ENCODE results near the gene PRKCH.

Gene PRKCH

DNA sequence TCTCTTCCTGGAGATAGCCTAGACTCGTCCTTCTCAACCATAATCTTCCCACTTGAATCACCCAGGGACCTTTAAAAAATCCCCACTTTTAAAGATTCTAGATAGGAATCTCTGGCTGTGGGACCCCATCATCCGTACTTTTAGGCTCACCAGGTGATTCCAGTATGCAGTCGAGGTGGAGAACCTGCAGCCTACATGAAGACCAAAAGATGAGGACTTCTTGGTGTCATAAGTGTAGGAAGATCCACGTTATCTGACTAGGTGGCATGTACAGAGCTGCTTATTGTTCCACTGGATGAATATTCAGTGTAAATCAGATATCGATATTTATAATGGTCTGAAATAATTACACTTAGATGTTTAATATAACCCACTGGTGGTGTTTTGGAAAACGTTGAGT lies 2.6 kb downstream of the PRKCH start (continued):
- TF ChIP-seq TSHZ2 (CRISPR knock-in tag; IDR thresholded peaks at IDR 0.05) (no peak), TCF4 (CRISPR knock-in tag; IDR thresholded peaks at IDR 0.05; ENCODE audit: borderline replicate concordance) (no peak), SNAI2 (CRISPR knock-in tag; IDR thresholded peaks at IDR 0.05) (no peak), RARB (CRISPR knock-in tag; IDR thresholded peaks at IDR 0.05) (no peak), TOX (CRISPR knock-in tag; IDR thresholded peaks at IDR 0.05; ENCODE audit: borderline replicate concordance) (no peak), CSDC2 (CRISPR knock-in tag; IDR thresholded peaks at IDR 0.05) (no peak), ZNF565 (CRISPR knock-in tag; conservative IDR thresholded peaks at IDR 0.05; ENCODE audit: low read depth) (no peak), ARNTL (CRISPR knock-in tag; IDR thresholded peaks at IDR 0.05; ENCODE audit: borderline replicate concordance, low read depth) (no peak), BACH2 (CRISPR knock-in tag; IDR thresholded peaks at IDR 0.05; ENCODE audit: borderline replicate concordance) (no peak)

GRCh38 chr14:61325166-61325565 lies 3.8 kb downstream of the PRKCH start:
- ATAC-seq, result no peak
- no peak for TF ChIP-seq ESRRG (CRISPR knock-in tag; IDR thresholded peaks at IDR 0.05)
- no peak for TF ChIP-seq ZNF70 (CRISPR knock-in tag; IDR thresholded peaks at IDR 0.05)
- no peak for TF ChIP-seq ZFP3 (CRISPR knock-in tag; IDR thresholded peaks at IDR 0.05)
- no peak for TF ChIP-seq CSDC2 (CRISPR knock-in tag; IDR thresholded peaks at IDR 0.05)
- TF ChIP-seq ARNTL (CRISPR knock-in tag; IDR thresholded peaks at IDR 0.05; ENCODE audit: borderline replicate concordance, low read depth), result no peak
- TF ChIP-seq OSR1 (CRISPR knock-in tag; IDR thresholded peaks at IDR 0.05), result no peak
- TF ChIP-seq ZNF565 (CRISPR knock-in tag; conservative IDR thresholded peaks at IDR 0.05; ENCODE audit: low read depth), result no peak

- TF ChIP-seq CSDC2 (CRISPR knock-in tag; IDR thresholded peaks at IDR 0.05) (no peak), PPARA (CRISPR knock-in tag; IDR thresholded peaks at IDR 0.05; ENCODE audit: borderline replicate concordance) (no peak), ZFP30 (CRISPR knock-in tag; IDR thresholded peaks at IDR 0.05) (no peak), TSHZ2 (CRISPR knock-in tag; IDR thresholded peaks at IDR 0.05) (no peak), RARB (CRISPR knock-in tag; IDR thresholded peaks at IDR 0.05) (no peak), GLIS3 (CRISPR knock-in tag; IDR thresholded peaks at IDR 0.05) (no peak), ZNF8 (CRISPR knock-in tag; IDR thresholded peaks at IDR 0.05) (no peak)
- ATAC-seq, result no peak
Observed at GRCh38 chr14:61326146-61326545, 4.8 kb downstream of the PRKCH start.

GRCh38 chr14:61326847-61327246 lies 5.5 kb downstream of the PRKCH start:
- TF ChIP-seq ISL1 (CRISPR knock-in tag; IDR thresholded peaks at IDR 0.05), result no peak
- TF ChIP-seq ARNTL (CRISPR knock-in tag; IDR thresholded peaks at IDR 0.05; ENCODE audit: borderline replicate concordance, low read depth), result no peak
- TF ChIP-seq ZFP30 (CRISPR knock-in tag; IDR thresholded peaks at IDR 0.05), result no peak
- TF ChIP-seq ZNF565 (CRISPR knock-in tag; conservative IDR thresholded peaks at IDR 0.05; ENCODE audit: low read depth), result no peak
- TF ChIP-seq ZNF70 (CRISPR knock-in tag; IDR thresholded peaks at IDR 0.05), result no peak
- TF ChIP-seq SNAI2 (CRISPR knock-in tag; IDR thresholded peaks at IDR 0.05), result no peak
- TF ChIP-seq, protein P1, sequence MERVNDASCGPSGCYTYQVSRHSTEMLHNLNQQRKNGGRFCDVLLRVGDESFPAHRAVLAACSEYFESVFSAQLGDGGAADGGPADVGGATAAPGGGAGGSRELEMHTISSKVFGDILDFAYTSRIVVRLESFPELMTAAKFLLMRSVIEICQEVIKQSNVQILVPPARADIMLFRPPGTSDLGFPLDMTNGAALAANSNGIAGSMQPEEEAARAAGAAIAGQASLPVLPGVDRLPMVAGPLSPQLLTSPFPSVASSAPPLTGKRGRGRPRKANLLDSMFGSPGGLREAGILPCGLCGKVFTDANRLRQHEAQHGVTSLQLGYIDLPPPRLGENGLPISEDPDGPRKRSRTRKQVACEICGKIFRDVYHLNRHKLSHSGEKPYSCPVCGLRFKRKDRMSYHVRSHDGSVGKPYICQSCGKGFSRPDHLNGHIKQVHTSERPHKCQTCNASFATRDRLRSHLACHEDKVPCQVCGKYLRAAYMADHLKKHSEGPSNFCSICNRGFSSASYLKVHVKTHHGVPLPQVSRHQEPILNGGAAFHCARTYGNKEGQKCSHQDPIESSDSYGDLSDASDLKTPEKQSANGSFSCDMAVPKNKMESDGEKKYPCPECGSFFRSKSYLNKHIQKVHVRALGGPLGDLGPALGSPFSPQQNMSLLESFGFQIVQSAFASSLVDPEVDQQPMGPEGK (CRISPR knock-in tag; IDR thresholded peaks at IDR 0.05; ENCODE audit: borderline replicate concordance), result no peak
- ATAC-seq, result no peak

DNA sequence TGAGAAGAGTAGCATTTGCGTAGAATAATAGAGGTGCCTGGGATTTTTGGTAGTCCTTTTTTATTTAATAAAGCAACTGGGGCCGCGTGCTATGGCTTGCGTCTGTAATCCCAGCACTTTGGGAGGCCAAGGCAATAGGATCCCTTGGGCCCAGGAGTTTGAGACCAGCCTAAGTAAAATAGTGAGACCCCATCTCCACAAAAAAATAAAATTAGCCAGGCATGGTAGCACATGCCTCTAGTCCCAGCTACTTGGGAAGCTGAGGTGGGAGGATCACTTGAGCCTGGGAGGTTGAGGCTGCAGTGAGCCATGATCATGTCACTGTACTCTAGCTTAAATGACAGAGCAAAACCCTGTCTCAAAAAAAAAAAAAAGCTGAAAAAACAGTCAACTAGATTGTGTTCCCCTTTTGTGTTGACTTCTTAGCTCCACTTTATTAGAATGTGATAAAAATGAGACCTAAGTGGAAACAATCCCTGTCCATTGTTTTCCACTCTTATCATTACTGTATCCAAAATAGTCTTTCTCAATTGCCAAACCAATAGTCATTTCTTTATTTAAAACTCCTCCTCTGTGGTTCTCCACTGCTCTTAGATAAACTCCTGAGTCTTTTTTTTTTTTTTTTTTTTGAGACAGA lies 7.4 kb downstream of the PRKCH start:
- no peak for ATAC-seq
- no peak for TF ChIP-seq TOX (CRISPR knock-in tag; IDR thresholded peaks at IDR 0.05; ENCODE audit: borderline replicate concordance)
- TF ChIP-seq ZFP3 (CRISPR knock-in tag; IDR thresholded peaks at IDR 0.05), result no peak
- TF ChIP-seq, protein P1 (CRISPR knock-in tag; IDR thresholded peaks at IDR 0.05; ENCODE audit: borderline replicate concordance), result no peak
- TF ChIP-seq TCF4 (CRISPR knock-in tag; IDR thresholded peaks at IDR 0.05; ENCODE audit: borderline replicate concordance), result no peak
- TF ChIP-seq, protein P2, sequence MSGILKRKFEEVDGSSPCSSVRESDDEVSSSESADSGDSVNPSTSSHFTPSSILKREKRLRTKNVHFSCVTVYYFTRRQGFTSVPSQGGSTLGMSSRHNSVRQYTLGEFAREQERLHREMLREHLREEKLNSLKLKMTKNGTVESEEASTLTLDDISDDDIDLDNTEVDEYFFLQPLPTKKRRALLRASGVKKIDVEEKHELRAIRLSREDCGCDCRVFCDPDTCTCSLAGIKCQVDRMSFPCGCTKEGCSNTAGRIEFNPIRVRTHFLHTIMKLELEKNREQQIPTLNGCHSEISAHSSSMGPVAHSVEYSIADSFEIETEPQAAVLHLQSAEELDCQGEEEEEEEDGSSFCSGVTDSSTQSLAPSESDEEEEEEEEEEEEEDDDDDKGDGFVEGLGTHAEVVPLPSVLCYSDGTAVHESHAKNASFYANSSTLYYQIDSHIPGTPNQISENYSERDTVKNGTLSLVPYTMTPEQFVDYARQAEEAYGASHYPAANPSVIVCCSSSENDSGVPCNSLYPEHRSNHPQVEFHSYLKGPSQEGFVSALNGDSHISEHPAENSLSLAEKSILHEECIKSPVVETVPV (CRISPR knock-in tag; IDR thresholded peaks at IDR 0.05), result no peak
- TF ChIP-seq ZFP30 (CRISPR knock-in tag; IDR thresholded peaks at IDR 0.05), result no peak
- TF ChIP-seq ZNF8 (CRISPR knock-in tag; IDR thresholded peaks at IDR 0.05), result no peak
- no peak for TF ChIP-seq ZNF70 (CRISPR knock-in tag; IDR thresholded peaks at IDR 0.05)
- TF ChIP-seq CSDC2 (CRISPR knock-in tag; IDR thresholded peaks at IDR 0.05), result no peak
- TF ChIP-seq ZC3H10 (CRISPR knock-in tag; IDR thresholded peaks at IDR 0.05), result no peak
- TF ChIP-seq SNAI2 (CRISPR knock-in tag; IDR thresholded peaks at IDR 0.05), result no peak

Data from SK-N-SH treated with all-trans-retinoic acid at 6 μM for 48 hours (cell line).